HG02588 (cell line): ENCODE measurements around the gene CRYBB1.

ENCODE experiments used
- ATAC-seq: cut with Tn5 transposase; IDR thresholded peaks from one replicate; pipeline ENCODE4 v1.9.1; 2021; ENCODE audit warnings: mild to moderate bottlenecking, moderate library complexity; ENCODE audit not compliant: unreplicated experiment

Gene CRYBB1

DNA sequence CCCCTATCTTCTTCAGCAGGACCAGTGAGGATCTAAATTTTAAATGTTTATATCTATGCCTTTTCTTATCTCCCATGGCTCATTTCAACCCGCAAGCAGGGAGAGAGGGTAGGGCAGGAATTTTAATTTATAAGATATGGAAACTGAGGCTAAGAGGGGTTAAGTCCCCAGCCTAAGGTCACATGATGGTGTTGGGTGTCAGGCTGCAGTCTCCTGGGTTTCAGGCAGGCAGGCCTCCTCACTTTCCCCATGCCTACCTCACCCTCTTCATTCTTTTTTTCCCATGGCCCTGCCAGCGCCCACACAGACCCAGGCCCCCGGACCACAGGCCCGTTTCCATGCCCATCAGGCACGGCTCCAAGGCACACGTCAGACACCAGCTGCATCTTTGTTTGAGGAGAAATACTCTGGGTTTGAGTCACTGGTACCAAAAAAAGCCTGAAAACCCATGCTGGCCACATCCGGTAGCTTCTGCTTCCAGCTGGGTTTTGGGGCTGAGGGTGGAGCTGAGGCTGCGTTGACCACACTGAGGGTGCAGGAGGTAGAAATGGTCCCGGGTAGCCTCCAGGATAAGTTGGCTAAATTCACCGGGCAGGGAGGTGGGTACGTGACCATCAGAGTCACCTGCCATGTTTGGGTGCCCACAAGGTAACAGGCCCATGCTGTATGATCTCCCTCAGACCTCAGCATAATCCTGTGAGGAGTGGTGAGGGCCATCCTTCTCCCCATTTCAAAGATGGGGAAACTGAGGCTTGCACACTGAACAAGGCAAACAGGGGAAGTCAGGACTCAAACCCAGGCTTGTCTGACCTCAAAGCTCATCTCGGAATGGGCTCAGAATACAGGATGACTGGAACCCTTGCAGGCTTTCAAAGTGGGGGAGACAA, 7.5 kb downstream of the CRYBB1 start:
- ATAC-seq, result peak; percentile 81

- ATAC-seq, result no peak
Observed at GRCh38 chr22:26609287-26609686, 8.5 kb downstream of the CRYBB1 start.

DNA sequence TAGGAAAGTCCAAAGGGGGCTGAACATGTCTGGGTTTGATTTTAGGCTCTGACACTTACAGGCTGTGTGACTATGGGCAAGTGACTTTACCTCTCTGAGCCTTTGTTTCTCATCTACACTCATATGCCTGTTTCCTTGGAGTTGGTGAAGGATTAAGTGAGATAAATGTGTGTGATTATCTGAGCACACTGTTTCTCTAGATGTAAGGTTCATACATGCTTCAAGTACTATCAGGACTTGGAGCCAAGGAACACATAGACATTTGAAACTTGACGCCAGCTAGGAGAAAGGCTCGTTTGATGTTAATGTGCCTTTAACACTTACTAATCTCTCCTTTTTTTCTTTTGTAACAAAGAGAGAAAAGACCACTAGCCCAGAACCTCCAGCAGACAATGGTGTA, 9.7 kb downstream of the CRYBB1 start:
- no peak for ATAC-seq

GRCh38 chr22:26606611-26607010, 11.2 kb downstream of the CRYBB1 start:
- no peak for ATAC-seq

DNA sequence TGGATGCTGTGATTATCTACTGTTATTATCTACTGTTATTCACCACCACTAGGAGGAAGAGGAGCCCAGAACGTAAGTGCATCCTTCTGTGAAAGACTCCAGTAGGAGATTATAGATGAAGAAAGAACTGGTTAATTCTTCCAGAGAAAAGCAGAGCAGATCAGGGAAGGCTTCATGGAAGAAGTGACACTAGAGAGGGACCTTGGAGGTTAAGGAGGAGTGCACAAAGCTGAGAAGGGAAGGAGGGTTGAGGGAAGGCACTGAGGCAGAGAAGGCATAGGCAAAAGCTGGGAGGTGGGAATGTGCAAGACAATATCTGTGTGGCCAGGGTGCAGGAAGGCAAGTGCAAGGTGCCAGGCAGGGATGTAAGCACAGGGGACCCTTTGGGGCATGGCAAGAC, 13.5 kb downstream of the CRYBB1 start:
- ATAC-seq, result no peak

GRCh38 chr22:26602127-26602526, 15.7 kb downstream of the CRYBB1 start:
- ATAC-seq, result no peak

DNA sequence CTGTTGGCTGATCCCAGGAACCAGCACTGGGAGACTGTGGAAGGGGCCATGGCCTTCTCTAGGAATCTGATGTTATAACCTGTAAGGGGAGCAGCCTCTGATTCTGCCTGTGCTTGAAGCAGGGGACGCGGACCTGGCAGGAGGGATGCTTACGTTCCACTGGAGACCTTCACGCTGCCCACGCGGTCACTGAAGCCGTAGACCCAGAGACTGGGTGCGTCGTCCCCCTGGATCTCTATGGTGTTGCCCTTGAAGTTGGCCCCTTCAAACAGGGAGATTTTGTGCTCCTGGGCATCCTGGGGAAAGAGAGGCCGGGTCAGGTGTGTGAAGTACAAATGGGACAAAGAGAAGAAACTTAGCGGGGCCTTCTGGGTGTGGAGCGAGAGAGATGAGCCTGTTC, 16.1 kb downstream of the CRYBB1 start:
- ATAC-seq, result no peak

DNA sequence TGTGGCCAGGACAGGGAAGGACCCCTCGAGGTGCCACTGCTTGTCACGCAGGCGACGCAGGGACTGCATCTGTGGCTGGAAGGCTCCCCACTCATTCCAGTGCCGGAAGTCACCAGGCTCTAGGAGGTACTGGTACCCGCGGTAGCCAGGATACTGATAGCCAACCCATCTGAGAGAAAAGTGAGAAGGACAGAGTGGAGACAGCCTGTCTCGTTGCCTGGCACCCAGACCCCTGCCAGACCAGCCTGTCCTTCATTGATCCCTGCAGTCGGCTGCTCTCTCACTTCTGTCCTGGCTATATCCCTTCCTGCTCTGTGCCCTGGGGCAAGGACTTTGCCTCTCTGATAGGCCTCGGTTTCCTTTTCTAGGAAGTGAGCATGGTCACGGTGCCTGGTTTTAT, 18.3 kb downstream of the CRYBB1 start:
- ATAC-seq, result no peak

- no peak for ATAC-seq
Observed at GRCh38 chr22:26597480-26597879, 20.3 kb downstream of the CRYBB1 start.

DNA sequence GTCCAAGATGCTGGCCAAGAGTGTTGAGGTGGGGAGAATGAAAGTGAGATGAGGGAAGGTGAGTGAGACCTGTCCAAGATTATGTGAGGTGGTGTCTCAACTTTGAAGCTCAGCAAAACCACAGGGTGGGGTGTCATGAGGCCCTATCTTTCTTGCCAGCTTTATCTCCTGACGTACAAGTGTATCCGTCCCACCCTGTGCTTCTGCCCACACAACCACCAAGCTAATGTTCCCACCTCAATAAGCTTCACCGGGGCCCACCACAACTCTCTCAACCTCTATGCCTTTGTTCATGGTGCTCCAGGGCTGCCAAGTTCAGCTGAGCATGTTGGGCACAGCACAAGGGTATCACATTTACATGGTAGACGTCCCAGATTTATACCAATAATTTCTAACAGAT, 20.8 kb downstream of the CRYBB1 start:
- no peak for ATAC-seq

DNA sequence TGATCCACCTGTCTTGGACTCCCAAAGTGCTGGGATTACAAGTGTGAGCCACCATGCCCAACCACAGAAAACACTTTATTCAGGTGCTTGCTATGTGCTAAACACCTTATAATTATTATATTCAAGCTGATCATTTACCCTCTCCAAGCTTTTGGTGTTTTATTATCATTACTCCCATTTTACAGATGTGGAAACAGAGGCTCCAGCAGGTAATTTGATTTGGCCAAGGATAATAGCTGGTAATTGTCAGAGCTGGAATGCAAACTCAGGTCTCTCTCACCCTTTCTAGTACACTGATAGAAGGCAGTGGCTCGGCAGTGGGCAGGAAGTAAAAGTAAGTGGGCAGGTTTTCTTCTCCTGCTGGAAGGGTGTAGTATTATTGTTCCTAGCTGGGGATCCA, 24.1 kb downstream of the CRYBB1 start:
- no peak for ATAC-seq

DNA sequence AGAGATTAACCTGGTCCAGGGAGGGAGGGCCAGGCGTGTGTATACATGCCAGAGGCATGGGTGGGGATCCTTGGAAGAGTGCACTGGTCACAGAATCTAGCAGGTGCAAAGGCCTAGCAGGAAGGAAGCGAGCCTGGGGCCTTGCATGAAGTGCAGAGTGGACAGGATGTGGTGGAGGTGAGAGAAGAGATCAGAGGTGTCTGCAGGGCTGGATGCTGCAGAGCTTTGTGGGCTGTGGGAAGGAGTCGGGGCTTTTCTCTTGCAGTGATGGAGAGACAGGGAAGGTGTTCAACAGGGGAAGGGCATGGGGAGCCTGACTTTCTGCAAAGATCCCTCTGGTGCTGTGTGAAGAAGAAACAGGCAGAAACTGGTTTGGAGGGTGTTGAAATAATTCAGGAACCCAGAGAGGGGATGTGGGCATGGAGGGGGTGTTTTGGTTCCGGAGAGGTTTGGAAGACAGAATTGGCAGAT, 25.4 kb downstream of the CRYBB1 start:
- ATAC-seq, result no peak

GRCh38 chr22:26589845-26590736, 27.7 kb downstream of the CRYBB1 start, which contains the start of gene TPST2:
TPST2 (minus strand) TSS chr22:26590132; CDS start chr22:26541630, 48,502 bp downstream.
- ATAC-seq, result peak; percentile 70

- ATAC-seq, result peak; percentile 9
Observed at GRCh38 chr22:26589367-26589844, 28.4 kb downstream of the CRYBB1 start.

DNA sequence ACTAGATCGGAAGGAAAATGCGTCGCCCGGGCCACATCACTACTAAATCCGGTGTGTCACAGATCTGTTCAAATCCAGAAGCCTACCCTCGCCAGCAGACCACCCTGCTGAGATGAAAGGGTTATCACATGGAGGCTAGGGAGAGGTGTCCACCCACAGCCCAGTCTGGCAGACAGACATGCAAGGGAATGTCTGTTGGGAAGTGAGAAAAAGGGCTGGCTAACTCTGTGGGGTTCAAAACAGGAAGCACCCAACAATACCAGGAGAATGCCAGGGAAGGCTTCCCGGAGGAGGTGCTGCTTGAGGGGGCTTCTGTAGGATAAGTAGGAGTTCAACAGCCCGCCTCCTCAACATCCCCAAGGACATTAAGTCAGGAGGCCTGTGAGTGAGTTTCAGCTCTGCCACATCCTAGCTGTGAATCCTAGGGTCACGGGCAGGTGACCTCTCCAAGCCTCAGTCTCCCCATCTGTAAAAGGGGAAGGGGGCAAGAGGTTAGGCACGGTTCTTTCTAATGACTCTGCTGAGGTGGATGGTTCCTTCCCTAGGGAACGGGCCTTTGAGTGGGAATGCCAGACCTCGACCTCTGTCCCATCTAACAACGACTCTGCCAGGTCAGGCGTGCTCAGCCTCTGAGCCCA, 29.0 kb downstream of the CRYBB1 start:
- ATAC-seq, result no peak

GRCh38 chr22:26587991-26588613, 29.7 kb downstream of the CRYBB1 start:
- no peak for ATAC-seq

GRCh38 chr22:26586556-26587325, 31.1 kb downstream of the CRYBB1 start:
- ATAC-seq, result no peak

DNA sequence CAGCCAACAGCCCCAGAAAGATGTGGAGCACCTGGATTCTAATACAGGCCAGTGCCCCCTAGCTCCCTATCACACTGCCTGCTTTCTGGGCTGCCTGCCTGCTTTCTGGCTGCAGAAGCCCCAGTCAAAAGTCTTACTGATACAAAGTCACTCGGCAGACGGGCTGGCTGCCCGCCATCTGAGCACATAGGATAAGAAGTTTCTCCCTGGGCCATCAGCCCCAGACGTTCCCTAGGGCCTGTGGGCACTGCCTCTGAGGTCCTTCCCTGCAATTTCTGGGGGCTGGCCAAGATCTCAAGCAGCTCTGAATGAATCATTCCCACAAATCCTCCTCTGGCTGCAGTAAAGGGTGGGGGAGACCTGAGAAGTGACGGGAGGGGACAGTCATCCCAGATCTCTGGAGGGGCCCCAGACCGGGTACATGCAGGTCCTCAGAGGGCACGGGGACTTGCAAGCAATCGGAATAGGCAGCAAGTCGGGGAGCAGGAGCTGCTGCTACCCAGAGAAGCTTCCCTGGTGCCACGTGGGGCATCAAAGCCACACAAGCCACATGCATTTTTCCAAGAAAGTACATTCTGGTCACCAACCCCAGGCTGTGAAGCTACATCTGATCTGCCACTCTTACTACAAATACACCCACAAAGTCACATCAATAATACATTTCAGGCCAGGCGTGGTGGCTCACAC, 32.6 kb downstream of the CRYBB1 start:
- no peak for ATAC-seq

- no peak for ATAC-seq
Observed at GRCh38 chr22:26584010-26584409, 33.8 kb downstream of the CRYBB1 start.
